ENCODE results near the gene CCDC9B. TPM values are rescaled to one million over a fixed set of nuclear protein-coding genes. Genes with fewer than 3 reads are reported as not detected.
A peak's percentile ranks its signal among the peaks of the same experiment; 100 is the strongest.

CCDC9B gene
- total and polyA plus RNA-seq, 9 donors = 5.3 to 16.8 (median 11.9) TPM

GRCh38 chr15:40322531-40323238, 18.1 kb downstream of the CCDC9B start:
- H3K36me3 ChIP-seq (ENCODE audit: control insufficient read depth, insufficient read depth, low read length) = peaks cover 3% of the 10 kb centered on the region
- peaks cover 33% of the 10 kb centered on the region for H3K4me1 ChIP-seq (ENCODE audit: control insufficient read depth, insufficient read depth, low read length)
- peak overlapping the region; percentile 82 for H3K27ac ChIP-seq (ENCODE audit: low read length)
- H3K27me3 ChIP-seq (ENCODE audit: control insufficient read depth, insufficient read depth, low read length) = peaks cover 3% of the 10 kb centered on the region
- peak overlapping the region; percentile 32 for H3K4me3 ChIP-seq (ENCODE audit: low read length)
- no peaks in the 10 kb centered on the region for H3K9me3 ChIP-seq (replicated peaks; ENCODE audit: control insufficient read depth, low read depth, low read length)
- WGBS (ENCODE audit: insufficient coverage) = 17% methylated on average over 25 of the region's 26 CpGs
- peak; percentile 53 for DNase-seq

- Histone ChIP-seq H3K27me3 (ENCODE audit: control insufficient read depth, insufficient read depth, low read length) (peaks cover 7% of the 10 kb centered on the region), H3K27ac (ENCODE audit: low read length) (no peak overlapping the region), H3K4me3 (ENCODE audit: low read length) (no peak overlapping the region), H3K36me3 (ENCODE audit: control insufficient read depth, insufficient read depth, low read length) (no peaks in the 10 kb centered on the region), H3K9me3 (replicated peaks; ENCODE audit: control insufficient read depth, low read depth, low read length) (no peaks in the 10 kb centered on the region), H3K4me1 (ENCODE audit: control insufficient read depth, insufficient read depth, low read length) (peaks cover 19% of the 10 kb centered on the region)
- DNase-seq = peak; percentile 76
- WGBS (ENCODE audit: insufficient coverage) = no CpG with 5 or more reads among the region's 2 CpGs
These were observed 19.8 kb downstream of the CCDC9B start for GRCh38 chr15:40320931-40321371.

GRCh38 chr15:40320409-40320808, 20.3 kb downstream of the CCDC9B start:
- Histone ChIP-seq H3K27me3 (ENCODE audit: control insufficient read depth, insufficient read depth, low read length) (peaks cover 9% of the 10 kb centered on the region), H3K27ac (ENCODE audit: low read length) (no peak overlapping the region)
- no CpG with 5 or more reads among the region's 1 CpG for WGBS (ENCODE audit: insufficient coverage)

GRCh38 chr15:40317580-40317979, 23.2 kb downstream of the CCDC9B start:
- Histone ChIP-seq H3K27me3 (ENCODE audit: control insufficient read depth, insufficient read depth, low read length) (peaks cover 27% of the 10 kb centered on the region), H3K4me1 (ENCODE audit: control insufficient read depth, insufficient read depth, low read length) (peaks cover 9% of the 10 kb centered on the region), H3K4me3 (ENCODE audit: low read length) (no peak overlapping the region), H3K27ac (ENCODE audit: low read length) (no peak overlapping the region), H3K9me3 (replicated peaks; ENCODE audit: control insufficient read depth, low read depth, low read length) (no peaks in the 10 kb centered on the region), H3K36me3 (ENCODE audit: control insufficient read depth, insufficient read depth, low read length) (no peaks in the 10 kb centered on the region)
- no peak for DNase-seq
- 50% methylated on average over 3 of the region's 4 CpGs for WGBS (ENCODE audit: insufficient coverage)

More at GRCh38 chr15:40320409-40320808, 20.3 kb downstream of the CCDC9B start:
- H3K4me3 ChIP-seq (ENCODE audit: low read length) = no peak overlapping the region
- H3K9me3 ChIP-seq (replicated peaks; ENCODE audit: control insufficient read depth, low read depth, low read length) = no peaks in the 10 kb centered on the region
- no peaks in the 10 kb centered on the region for H3K36me3 ChIP-seq (ENCODE audit: control insufficient read depth, insufficient read depth, low read length)
- no peak for DNase-seq
- peaks cover 18% of the 10 kb centered on the region for H3K4me1 ChIP-seq (ENCODE audit: control insufficient read depth, insufficient read depth, low read length)

GRCh38 chr15:40316931-40317330, 23.8 kb downstream of the CCDC9B start:
- Histone ChIP-seq H3K36me3 (ENCODE audit: control insufficient read depth, insufficient read depth, low read length) (no peaks in the 10 kb centered on the region), H3K27ac (ENCODE audit: low read length) (no peak overlapping the region), H3K9me3 (replicated peaks; ENCODE audit: control insufficient read depth, low read depth, low read length) (no peaks in the 10 kb centered on the region), H3K4me1 (ENCODE audit: control insufficient read depth, insufficient read depth, low read length) (peaks cover 4% of the 10 kb centered on the region), H3K4me3 (ENCODE audit: low read length) (no peak overlapping the region), H3K27me3 (ENCODE audit: control insufficient read depth, insufficient read depth, low read length) (peaks cover 30% of the 10 kb centered on the region)
- WGBS (ENCODE audit: insufficient coverage) = 75% methylated on average over 1 of the region's 3 CpGs
- DNase-seq = no peak

- Histone ChIP-seq H3K9me3 (replicated peaks; ENCODE audit: control insufficient read depth, low read depth, low read length) (no peaks in the 10 kb centered on the region), H3K4me1 (ENCODE audit: control insufficient read depth, insufficient read depth, low read length) (peaks cover 4% of the 10 kb centered on the region), H3K27me3 (ENCODE audit: control insufficient read depth, insufficient read depth, low read length) (peaks cover 37% of the 10 kb centered on the region), H3K36me3 (ENCODE audit: control insufficient read depth, insufficient read depth, low read length) (no peaks in the 10 kb centered on the region), H3K4me3 (ENCODE audit: low read length) (no peak overlapping the region), H3K27ac (ENCODE audit: low read length) (no peak overlapping the region)
- 69% methylated on average over 2 of the region's 4 CpGs for WGBS (ENCODE audit: insufficient coverage)
- no peak for DNase-seq
These were observed 25.9 kb downstream of the CCDC9B start for GRCh38 chr15:40314723-40315276.

GRCh38 chr15:40313531-40314398, 27.0 kb downstream of the CCDC9B start:
- Histone ChIP-seq H3K4me3 (ENCODE audit: low read length) (no peak overlapping the region), H3K9me3 (replicated peaks; ENCODE audit: control insufficient read depth, low read depth, low read length) (no peaks in the 10 kb centered on the region), H3K27me3 (ENCODE audit: control insufficient read depth, insufficient read depth, low read length) (peaks cover 36% of the 10 kb centered on the region), H3K36me3 (ENCODE audit: control insufficient read depth, insufficient read depth, low read length) (no peaks in the 10 kb centered on the region), H3K27ac (ENCODE audit: low read length) (no peak overlapping the region), H3K4me1 (ENCODE audit: control insufficient read depth, insufficient read depth, low read length) (peaks cover 13% of the 10 kb centered on the region)
- DNase-seq = peak; percentile 68
- WGBS (ENCODE audit: insufficient coverage) = 7% methylated on average over 3 of the region's 10 CpGs

GRCh38 chr15:40312370-40313158, 28.2 kb downstream of the CCDC9B start:
- H3K4me3 ChIP-seq (ENCODE audit: low read length) = no peak overlapping the region
- no peak overlapping the region for H3K27ac ChIP-seq (ENCODE audit: low read length)

GRCh38 chr15:40310993-40311392, 29.7 kb downstream of the CCDC9B start:
- Histone ChIP-seq H3K4me1 (ENCODE audit: control insufficient read depth, insufficient read depth, low read length) (peaks cover 32% of the 10 kb centered on the region), H3K9me3 (replicated peaks; ENCODE audit: control insufficient read depth, low read depth, low read length) (no peaks in the 10 kb centered on the region), H3K27me3 (ENCODE audit: control insufficient read depth, insufficient read depth, low read length) (peaks cover 31% of the 10 kb centered on the region), H3K4me3 (ENCODE audit: low read length) (no peak overlapping the region), H3K36me3 (ENCODE audit: control insufficient read depth, insufficient read depth, low read length) (no peaks in the 10 kb centered on the region), H3K27ac (ENCODE audit: low read length) (no peak overlapping the region)
- DNase-seq = no peak
- WGBS (ENCODE audit: insufficient coverage) = 63% methylated on average over 1 of the region's 3 CpGs

More at GRCh38 chr15:40312370-40313158, 28.2 kb downstream of the CCDC9B start:
- no peaks in the 10 kb centered on the region for H3K36me3 ChIP-seq (ENCODE audit: control insufficient read depth, insufficient read depth, low read length)
- 87% methylated on average over 9 of the region's 10 CpGs for WGBS (ENCODE audit: insufficient coverage)
- no peaks in the 10 kb centered on the region for H3K9me3 ChIP-seq (replicated peaks; ENCODE audit: control insufficient read depth, low read depth, low read length)
- DNase-seq = no peak
- peaks cover 34% of the 10 kb centered on the region for H3K27me3 ChIP-seq (ENCODE audit: control insufficient read depth, insufficient read depth, low read length)
- H3K4me1 ChIP-seq (ENCODE audit: control insufficient read depth, insufficient read depth, low read length) = peaks cover 23% of the 10 kb centered on the region
